ENCODE results near the gene HMGB4.

DNA sequence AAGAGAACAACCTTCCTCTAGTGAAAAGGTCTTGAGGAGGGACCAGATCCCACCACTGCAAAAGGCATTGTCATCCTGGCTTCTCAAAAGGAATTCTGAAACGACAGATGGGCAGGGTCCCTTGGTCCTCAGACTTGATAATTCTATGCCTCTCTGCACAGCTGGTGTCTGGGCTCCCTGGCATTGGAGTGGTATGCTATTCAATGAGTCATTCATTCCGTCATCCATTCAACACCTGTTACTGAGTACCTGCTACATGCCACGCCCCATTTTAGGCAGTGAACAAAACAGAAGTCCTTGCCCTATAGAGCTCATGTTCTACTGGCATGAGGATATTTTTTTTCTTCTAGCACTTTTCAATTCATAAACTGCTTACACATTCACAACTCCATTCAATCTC is 45.8 kb upstream of the HMGB4 start:
- TF ChIP-seq CTCF (optimal IDR thresholded peaks at IDR 0.05 in 1 of 3, IDR thresholded peaks at IDR 0.05 in 1 of 3, conservative IDR thresholded peaks at IDR 0.05 in 1 of 3; ENCODE audit: extremely low read depth in 1 of 3, insufficient read depth in 2 of 3, low read length in 3 of 3) (no peak), EZH2 (IDR thresholded peaks at IDR 0.05; ENCODE audit: low read length) (no peak)

Measured in keratinocyte (primary cell).